ENCODE measurements around the gene SAMD5. TPM values are rescaled to one million over a fixed set of nuclear protein-coding genes. Genes with fewer than 3 reads are reported as not detected.

SAMD5 gene
- total and polyA plus RNA-seq, 2 of the 8 experiments (the other 6 are each of a cell fraction or from before 2014, with no cell fraction given), result 0.02 to 0.04 TPM

DNA sequence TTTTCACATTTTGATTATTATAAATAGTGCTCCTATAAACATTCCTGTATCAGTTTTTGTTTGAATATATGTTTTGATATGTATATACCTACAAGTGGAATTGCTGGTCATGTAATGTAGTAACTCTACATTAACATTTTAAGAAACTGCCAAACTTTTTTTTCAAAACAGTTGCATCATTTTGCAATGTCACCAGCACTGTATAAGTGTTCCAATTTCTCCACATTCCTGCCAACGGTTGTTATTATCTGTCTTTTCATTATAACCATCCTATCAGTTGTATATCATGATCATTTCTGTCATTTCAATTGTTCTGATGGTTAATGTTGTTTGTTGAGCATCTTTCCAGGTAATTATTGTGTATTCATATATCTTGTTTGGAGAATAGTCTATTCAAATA, 44.8 kb upstream of the SAMD5 start:
- H3K79me1 ChIP-seq (ENCODE audit: low read depth, low read length), result no peaks in the 10 kb centered on the region
- H3K4me3 ChIP-seq (ENCODE audit: extremely low read depth in 1 of 4, insufficient read depth in 2 of 4, low read depth in 3 of 4, low read length in 4 of 4), result no peak overlapping the region
- CTCF ChIA-PET (ENCODE audit: partially characterized antibody), result no interaction called here
- DNase-seq (ENCODE audit: low read depth in 1 of 2, low spot score in 2 of 2) (no peak), FAIRE-seq (no peak)
- no peak overlapping the region for H3K4ac ChIP-seq (replicated peaks; ENCODE audit: insufficient read length, low read depth, low read length)
- no peak overlapping the region for H2BK20ac ChIP-seq (ENCODE audit: low read length)
- H2BK120ac ChIP-seq (replicated peaks; ENCODE audit: low read depth, low read length), result no peak overlapping the region
- no peak overlapping the region for H2BK15ac ChIP-seq (ENCODE audit: low read length)
- no peak overlapping the region for H3K18ac ChIP-seq (ENCODE audit: extremely low read depth, low read length)
- H4K8ac ChIP-seq (ENCODE audit: extremely low read depth, insufficient read depth, low read length), result no peak overlapping the region
- no peak overlapping the region for H3K56ac ChIP-seq (replicated peaks; ENCODE audit: insufficient read length, low read depth, low read length)
- no peak overlapping the region for H4K91ac ChIP-seq (replicated peaks; ENCODE audit: insufficient read length, low read length)
- H4K20me1 ChIP-seq (replicated peaks in 1 of 2; ENCODE audit: control insufficient read depth in 1 of 2, insufficient read depth in 2 of 2, low read length in 2 of 2), result no peaks in the 10 kb centered on the region
- H2BK5ac ChIP-seq (ENCODE audit: low read depth, low read length), result no peak overlapping the region
- H3K23me2 ChIP-seq (ENCODE audit: low read depth, low read length), result no peaks in the 10 kb centered on the region
- no peaks in the 10 kb centered on the region for H3K79me2 ChIP-seq (ENCODE audit: control insufficient read depth in 1 of 2, insufficient read depth in 2 of 2, low read length in 2 of 2)
- no peak overlapping the region for H2AFZ ChIP-seq (ENCODE audit: low read length)
- H3K9me3 ChIP-seq (ENCODE audit: insufficient read depth in 2 of 2, low read depth in 1 of 2, low read length in 1 of 2), result no peaks in the 10 kb centered on the region
- H2AK5ac ChIP-seq (ENCODE audit: low read depth, low read length), result no peak overlapping the region
- no peak overlapping the region for H3K9ac ChIP-seq (replicated peaks in 1 of 4; ENCODE audit: extremely low read depth in 1 of 4, low read depth in 3 of 4, low read length in 3 of 4)
- H4K5ac ChIP-seq (ENCODE audit: insufficient read length, low read depth, low read length), result no peak overlapping the region
- H3K27me3 ChIP-seq (replicated peaks in 1 of 4; ENCODE audit: control insufficient read depth in 3 of 4, extremely low read depth in 1 of 4, insufficient read depth in 3 of 4, low read length in 3 of 4), result no peaks in the 10 kb centered on the region
- H3K27ac ChIP-seq (ENCODE audit: low read depth, low read length), result no peak overlapping the region
- no peaks in the 10 kb centered on the region; a peak in 1 of 7 replicates for H3K4me1 ChIP-seq (replicated peaks in 1 of 4; ENCODE audit: control insufficient read depth in 3 of 4, insufficient read depth in 4 of 4, low read length in 3 of 4)
- WGBS, 2 experiments (ENCODE audit: extremely low coverage in 1 of 2, insufficient coverage in 1 of 2, insufficient read length in 1 of 2, insufficient replicate concordance in 2 of 2, low coverage in 1 of 2, low lambda C conversion rate in 2 of 2, missing lambda C conversion rate in 1 of 2), result 91% methylated on average over 1 of the region's 1 CpG; no CpG with 5 or more reads in 1 of the 2 experiments
- H3K4me2 ChIP-seq (ENCODE audit: insufficient read depth in 1 of 2, low read depth in 2 of 2, low read length in 2 of 2), result no peak overlapping the region
- POLR2A ChIA-PET (ENCODE audit: partially characterized antibody), result interaction anchor here (1.0 kb wide), 1 partner anchor 11 kb away, joined by 3 read pairs; no protein-coding TSS in a partner anchor
- H3K36me3 ChIP-seq (ENCODE audit: control insufficient read depth in 2 of 4, insufficient read depth in 4 of 4, low read length in 3 of 4), result no peaks in the 10 kb centered on the region
- no peak overlapping the region for H3K23ac ChIP-seq (ENCODE audit: insufficient read length)
- H2BK12ac ChIP-seq (ENCODE audit: low read depth, low read length), result no peak overlapping the region
- H3K14ac ChIP-seq (ENCODE audit: insufficient read length), result no peak overlapping the region
- TF ChIP-seq HDAC6 (IDR thresholded peaks at IDR 0.05; ENCODE audit: low read depth, low read length) (no peak), MAFK (IDR thresholded peaks at IDR 0.05; ENCODE audit: low read depth, low read length) (no peak), CREB1 (IDR thresholded peaks at IDR 0.05) (no peak), SP4 (IDR thresholded peaks at IDR 0.05; ENCODE audit: low read length) (no peak), TBP (IDR thresholded peaks at IDR 0.05; ENCODE audit: low read depth, low read length) (no peak), CBX8 (IDR thresholded peaks at IDR 0.05; ENCODE audit: borderline replicate concordance, low read depth, low read length) (no peak), CTBP2 (IDR thresholded peaks at IDR 0.05; ENCODE audit: borderline replicate concordance, insufficient read depth, insufficient read length, low read length) (no peak), MAX (IDR thresholded peaks at IDR 0.05) (no peak), CBX5 (IDR thresholded peaks at IDR 0.05; ENCODE audit: low read depth, low read length) (no peak)

All from H1 (cell line).